ENCODE data around the gene OTOG.

- TF ChIP-seq, protein P1, sequence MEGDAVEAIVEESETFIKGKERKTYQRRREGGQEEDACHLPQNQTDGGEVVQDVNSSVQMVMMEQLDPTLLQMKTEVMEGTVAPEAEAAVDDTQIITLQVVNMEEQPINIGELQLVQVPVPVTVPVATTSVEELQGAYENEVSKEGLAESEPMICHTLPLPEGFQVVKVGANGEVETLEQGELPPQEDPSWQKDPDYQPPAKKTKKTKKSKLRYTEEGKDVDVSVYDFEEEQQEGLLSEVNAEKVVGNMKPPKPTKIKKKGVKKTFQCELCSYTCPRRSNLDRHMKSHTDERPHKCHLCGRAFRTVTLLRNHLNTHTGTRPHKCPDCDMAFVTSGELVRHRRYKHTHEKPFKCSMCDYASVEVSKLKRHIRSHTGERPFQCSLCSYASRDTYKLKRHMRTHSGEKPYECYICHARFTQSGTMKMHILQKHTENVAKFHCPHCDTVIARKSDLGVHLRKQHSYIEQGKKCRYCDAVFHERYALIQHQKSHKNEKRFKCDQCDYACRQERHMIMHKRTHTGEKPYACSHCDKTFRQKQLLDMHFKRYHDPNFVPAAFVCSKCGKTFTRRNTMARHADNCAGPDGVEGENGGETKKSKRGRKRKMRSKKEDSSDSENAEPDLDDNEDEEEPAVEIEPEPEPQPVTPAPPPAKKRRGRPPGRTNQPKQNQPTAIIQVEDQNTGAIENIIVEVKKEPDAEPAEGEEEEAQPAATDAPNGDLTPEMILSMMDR (IDR thresholded peaks at IDR 0.05): no peak
- no peak for TF ChIP-seq EZH2 (IDR thresholded peaks at IDR 0.05; ENCODE audit: borderline replicate concordance, insufficient read depth, low read depth, low read length, poor library complexity, severe bottlenecking)
Observed at GRCh38 chr11:17547932-17548331, 873 bp downstream of the OTOG start.
